MM.1S (cell line): ENCODE measurements around the gene PADI6.

Experiments used
- CTCF ChIP-seq: fragments of 300-600 bp; sonication (generic); IDR thresholded peaks from 2 replicates; pipeline ENCODE4 v1.5.1; 2016; ENCODE audit warnings: antibody characterized with exemption, low read length, mixed read lengths
- EZH2 ChIP-seq: fragments of 300-600 bp; sonication (generic); optimal IDR thresholded peaks from 2 replicates; pipeline ENCODE3; 2017; ENCODE audit warnings: low read depth, mild to moderate bottlenecking, antibody characterized with exemption, low read length, mixed read lengths
- EZH2phosphoT487 ChIP-seq: fragments of 300-600 bp; sonication (generic); IDR thresholded peaks from 2 replicates; pipeline ENCODE4 v1.6.1; 2018; ENCODE audit warnings: antibody characterized with exemption, low read length

- TF ChIP-seq CTCF (no peak), EZH2phosphoT487 (no peak), EZH2 (no peak)
Observed at GRCh38 chr1:17350928-17351446, 21.0 kb upstream of the PADI6 start.
